Measurements from ENCODE around the gene SERINC5.
A peak's percentile ranks its signal among the peaks of the same experiment; 100 is the strongest.

Gene SERINC5

GRCh38 chr5:80243567-80243966, 12.3 kb downstream of the SERINC5 start:
- Mint-ChIP-seq H3K27ac (no peak overlapping the region), H3K4me1 (peaks cover 57% of the 10 kb centered on the region), H3K4me3 (no peak overlapping the region), H3K9me3 (peaks cover 41% of the 10 kb centered on the region), H3K36me3 (ENCODE audit: low read depth) (peaks cover 53% of the 10 kb centered on the region), H3K27me3 (ENCODE audit: low read depth, poor library complexity) (no peaks in the 10 kb centered on the region)
- TF ChIP-seq, protein P1, sequence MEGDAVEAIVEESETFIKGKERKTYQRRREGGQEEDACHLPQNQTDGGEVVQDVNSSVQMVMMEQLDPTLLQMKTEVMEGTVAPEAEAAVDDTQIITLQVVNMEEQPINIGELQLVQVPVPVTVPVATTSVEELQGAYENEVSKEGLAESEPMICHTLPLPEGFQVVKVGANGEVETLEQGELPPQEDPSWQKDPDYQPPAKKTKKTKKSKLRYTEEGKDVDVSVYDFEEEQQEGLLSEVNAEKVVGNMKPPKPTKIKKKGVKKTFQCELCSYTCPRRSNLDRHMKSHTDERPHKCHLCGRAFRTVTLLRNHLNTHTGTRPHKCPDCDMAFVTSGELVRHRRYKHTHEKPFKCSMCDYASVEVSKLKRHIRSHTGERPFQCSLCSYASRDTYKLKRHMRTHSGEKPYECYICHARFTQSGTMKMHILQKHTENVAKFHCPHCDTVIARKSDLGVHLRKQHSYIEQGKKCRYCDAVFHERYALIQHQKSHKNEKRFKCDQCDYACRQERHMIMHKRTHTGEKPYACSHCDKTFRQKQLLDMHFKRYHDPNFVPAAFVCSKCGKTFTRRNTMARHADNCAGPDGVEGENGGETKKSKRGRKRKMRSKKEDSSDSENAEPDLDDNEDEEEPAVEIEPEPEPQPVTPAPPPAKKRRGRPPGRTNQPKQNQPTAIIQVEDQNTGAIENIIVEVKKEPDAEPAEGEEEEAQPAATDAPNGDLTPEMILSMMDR (IDR thresholded peaks at IDR 0.05), result no peak
- DNase-seq, result no peak

GRCh38 chr5:80242849-80243248, 13.0 kb downstream of the SERINC5 start:
- TF ChIP-seq, protein P1 (IDR thresholded peaks at IDR 0.05), result no peak
- Mint-ChIP-seq H3K36me3 (ENCODE audit: low read depth) (peaks cover 58% of the 10 kb centered on the region), H3K27ac (no peak overlapping the region), H3K27me3 (ENCODE audit: low read depth, poor library complexity) (no peaks in the 10 kb centered on the region), H3K4me3 (no peak overlapping the region), H3K9me3 (peaks cover 41% of the 10 kb centered on the region), H3K4me1 (peaks cover 50% of the 10 kb centered on the region)
- DNase-seq, result no peak

DNA sequence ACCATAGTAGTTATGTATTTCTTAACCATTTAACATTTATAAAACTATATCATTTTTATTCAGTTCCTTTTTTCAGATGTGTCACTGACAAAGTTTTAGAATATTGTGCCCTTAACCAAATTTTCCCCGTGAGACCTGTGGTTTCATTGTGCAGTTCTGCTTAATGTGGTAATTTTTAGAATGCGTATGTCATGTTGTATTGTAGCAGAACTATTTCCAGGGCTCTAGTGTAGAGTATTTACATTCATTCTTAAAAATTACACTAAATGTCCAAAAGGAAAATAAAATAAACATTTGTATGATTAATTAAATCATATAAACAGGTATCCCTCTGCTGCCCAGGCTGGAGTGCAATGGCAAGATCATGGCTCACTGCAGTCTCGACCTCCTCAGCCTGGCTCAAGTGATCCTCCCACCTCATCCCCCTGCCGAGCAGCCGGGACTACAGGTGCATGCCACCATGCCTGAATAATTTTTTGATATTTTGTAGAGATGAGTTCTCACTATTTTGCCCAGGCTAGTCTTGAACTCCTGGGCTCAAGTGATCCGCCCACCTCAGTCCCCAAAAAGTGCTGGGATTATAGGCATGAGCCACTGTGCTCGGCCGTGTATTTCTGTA, 15.4 kb downstream of the SERINC5 start:
- TF ChIP-seq, protein P1 (IDR thresholded peaks at IDR 0.05), result no peak
- peaks cover 27% of the 10 kb centered on the region for H3K4me1 Mint-ChIP-seq
- H3K4me3 Mint-ChIP-seq, result no peak overlapping the region
- H3K27ac Mint-ChIP-seq, result peak overlapping the region; percentile 54
- H3K27me3 Mint-ChIP-seq (ENCODE audit: low read depth, poor library complexity), result no peaks in the 10 kb centered on the region
- H3K36me3 Mint-ChIP-seq (ENCODE audit: low read depth), result peaks cover 76% of the 10 kb centered on the region
- H3K9me3 Mint-ChIP-seq, result peaks cover 41% of the 10 kb centered on the region
- DNase-seq, result no peak

DNA sequence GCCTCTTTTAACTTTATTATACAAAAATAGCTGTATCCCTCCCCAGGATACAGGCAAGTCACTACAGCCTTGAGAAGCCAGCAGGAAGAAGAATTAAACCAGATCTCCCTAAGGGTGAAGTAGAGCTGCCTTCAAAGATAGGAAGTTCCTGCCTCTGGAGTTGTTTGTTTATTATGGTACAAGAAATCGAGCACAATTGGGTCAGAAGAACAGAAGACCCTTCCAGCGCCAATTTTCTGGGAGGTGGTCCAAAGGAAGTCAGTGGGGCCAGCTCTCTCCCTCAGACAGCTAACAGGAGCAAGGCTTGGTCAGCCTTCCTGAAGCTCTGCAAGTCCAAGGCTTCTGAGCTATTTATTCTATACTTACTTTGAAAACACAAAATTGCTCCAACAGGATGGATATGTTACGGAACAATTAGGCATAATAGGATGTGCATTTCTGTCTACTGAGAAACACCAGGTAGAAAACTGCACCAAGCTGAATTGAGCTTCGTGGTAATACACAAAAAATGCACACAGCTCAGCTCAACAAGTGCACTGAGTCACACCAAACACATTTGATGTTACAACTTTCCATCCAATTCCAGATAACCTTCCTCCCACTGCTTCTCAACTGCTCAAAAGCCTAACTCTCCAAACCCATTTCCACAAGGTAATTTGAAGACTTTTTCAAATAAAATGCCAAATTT, 16.0 kb downstream of the SERINC5 start:
- H3K27ac Mint-ChIP-seq, result peak overlapping the region; percentile 95

GRCh38 chr5:80238778-80239679, 16.8 kb downstream of the SERINC5 start:
- DNase-seq, result no peak
- peaks cover 31% of the 10 kb centered on the region for H3K9me3 Mint-ChIP-seq
- peaks cover 79% of the 10 kb centered on the region for H3K36me3 Mint-ChIP-seq (ENCODE audit: low read depth)
- H3K27ac Mint-ChIP-seq, result peak overlapping the region; percentile 95
- H3K27me3 Mint-ChIP-seq (ENCODE audit: low read depth, poor library complexity), result no peaks in the 10 kb centered on the region
- peaks cover 20% of the 10 kb centered on the region for H3K4me1 Mint-ChIP-seq
- H3K4me3 Mint-ChIP-seq, result no peak overlapping the region
- TF ChIP-seq, protein P1 (IDR thresholded peaks at IDR 0.05), result no peak

More for the DNA sequence above, 16.0 kb downstream of the SERINC5 start:
- H3K9me3 Mint-ChIP-seq, result peaks cover 36% of the 10 kb centered on the region
- peaks cover 77% of the 10 kb centered on the region for H3K36me3 Mint-ChIP-seq (ENCODE audit: low read depth)
- H3K27me3 Mint-ChIP-seq (ENCODE audit: low read depth, poor library complexity), result no peaks in the 10 kb centered on the region
- H3K4me1 Mint-ChIP-seq, result peaks cover 21% of the 10 kb centered on the region
- no peak for DNase-seq
- TF ChIP-seq, protein P1 (IDR thresholded peaks at IDR 0.05), result no peak
- H3K4me3 Mint-ChIP-seq, result no peak overlapping the region
